ENCODE data around the gene ZDHHC3.

ZDHHC3 gene

GRCh38 chr3:44969828-44970179, 6.2 kb downstream of the ZDHHC3 start:
- DNase-seq (no peak), ATAC-seq (ENCODE audit: insufficient read depth, low read depth) (no peak)
- Histone ChIP-seq H3K9me3 (ENCODE audit: insufficient read depth, low read length, severe bottlenecking) (no peaks in the 10 kb centered on the region), H3K27me3 (ENCODE audit: insufficient read depth, low read length, poor library complexity) (no peaks in the 10 kb centered on the region), H3K79me2 (ENCODE audit: insufficient read depth, low read length) (peaks cover 79% of the 10 kb centered on the region), H3K4me3 (ENCODE audit: low read depth in 1 of 2, low read length in 2 of 2) (no peak overlapping the region), H3K36me3 (ENCODE audit: insufficient read depth, low read length) (no peaks in the 10 kb centered on the region), H2AFZ (ENCODE audit: low read depth, low read length) (no peak overlapping the region), H3K4me1 (ENCODE audit: insufficient read depth, low read length) (peaks cover 21% of the 10 kb centered on the region), H3K9ac (ENCODE audit: low read depth, low read length) (no peak overlapping the region), H4K20me1 (ENCODE audit: insufficient read depth, low read length) (peaks cover 33% of the 10 kb centered on the region), H3K4me2 (ENCODE audit: insufficient read depth, low read length) (no peak overlapping the region), H3K27ac (ENCODE audit: low read length) (no peak overlapping the region)
- TF ChIP-seq, protein P1, sequence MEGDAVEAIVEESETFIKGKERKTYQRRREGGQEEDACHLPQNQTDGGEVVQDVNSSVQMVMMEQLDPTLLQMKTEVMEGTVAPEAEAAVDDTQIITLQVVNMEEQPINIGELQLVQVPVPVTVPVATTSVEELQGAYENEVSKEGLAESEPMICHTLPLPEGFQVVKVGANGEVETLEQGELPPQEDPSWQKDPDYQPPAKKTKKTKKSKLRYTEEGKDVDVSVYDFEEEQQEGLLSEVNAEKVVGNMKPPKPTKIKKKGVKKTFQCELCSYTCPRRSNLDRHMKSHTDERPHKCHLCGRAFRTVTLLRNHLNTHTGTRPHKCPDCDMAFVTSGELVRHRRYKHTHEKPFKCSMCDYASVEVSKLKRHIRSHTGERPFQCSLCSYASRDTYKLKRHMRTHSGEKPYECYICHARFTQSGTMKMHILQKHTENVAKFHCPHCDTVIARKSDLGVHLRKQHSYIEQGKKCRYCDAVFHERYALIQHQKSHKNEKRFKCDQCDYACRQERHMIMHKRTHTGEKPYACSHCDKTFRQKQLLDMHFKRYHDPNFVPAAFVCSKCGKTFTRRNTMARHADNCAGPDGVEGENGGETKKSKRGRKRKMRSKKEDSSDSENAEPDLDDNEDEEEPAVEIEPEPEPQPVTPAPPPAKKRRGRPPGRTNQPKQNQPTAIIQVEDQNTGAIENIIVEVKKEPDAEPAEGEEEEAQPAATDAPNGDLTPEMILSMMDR (IDR thresholded peaks at IDR 0.05; ENCODE audit: borderline replicate concordance, extremely low read depth, low read length, poor library complexity, severe bottlenecking): no peak
- TF ChIP-seq EZH2 (IDR thresholded peaks at IDR 0.05; ENCODE audit: borderline replicate concordance, low read depth, low read length, severe bottlenecking): no peak

DNA sequence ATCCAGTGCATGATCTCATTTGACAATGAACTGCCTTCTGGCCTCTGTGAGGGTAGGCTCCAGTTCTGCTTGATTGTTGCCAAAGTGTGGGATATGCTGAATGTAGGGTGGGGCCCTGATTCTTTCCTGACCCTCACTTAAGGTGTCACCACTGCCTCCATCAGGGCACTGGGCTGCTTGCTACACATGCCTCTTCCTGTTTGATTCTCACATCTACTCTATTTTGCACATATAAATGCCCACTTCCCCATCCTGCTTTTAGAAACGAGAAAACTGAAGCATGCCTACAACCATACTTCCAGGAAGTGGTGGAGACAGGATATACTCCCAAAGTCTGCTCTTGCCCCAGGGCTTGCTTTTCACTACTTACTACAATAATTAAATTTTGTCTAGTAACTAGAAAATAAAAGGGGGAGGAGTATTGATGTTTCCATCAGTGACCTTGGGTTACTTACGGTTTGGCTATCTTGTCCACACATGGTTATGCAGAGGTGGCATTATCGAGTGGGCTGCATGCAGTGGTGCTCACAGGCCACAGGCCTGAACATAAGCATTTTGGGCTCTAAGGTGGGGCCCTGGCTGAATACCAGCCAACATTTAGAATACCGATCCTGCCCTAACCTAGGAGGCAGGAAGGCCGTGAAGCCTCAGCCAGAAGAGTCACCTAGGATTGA, 6.7 kb downstream of the ZDHHC3 start:
- Histone ChIP-seq H3K4me2 (ENCODE audit: insufficient read depth, low read length) (no peak overlapping the region), H3K36me3 (ENCODE audit: insufficient read depth, low read length) (no peaks in the 10 kb centered on the region), H3K4me3 (ENCODE audit: low read depth in 1 of 2, low read length in 2 of 2) (no peak overlapping the region), H3K27ac (ENCODE audit: low read length) (no peak overlapping the region), H3K9me3 (ENCODE audit: insufficient read depth, low read length, severe bottlenecking) (no peaks in the 10 kb centered on the region), H3K79me2 (ENCODE audit: insufficient read depth, low read length) (peaks cover 79% of the 10 kb centered on the region), H2AFZ (ENCODE audit: low read depth, low read length) (no peak overlapping the region), H4K20me1 (ENCODE audit: insufficient read depth, low read length) (peaks cover 29% of the 10 kb centered on the region), H3K4me1 (ENCODE audit: insufficient read depth, low read length) (peaks cover 16% of the 10 kb centered on the region), H3K27me3 (ENCODE audit: insufficient read depth, low read length, poor library complexity) (no peaks in the 10 kb centered on the region), H3K9ac (ENCODE audit: low read depth, low read length) (no peak overlapping the region)
- no peak for TF ChIP-seq EZH2 (IDR thresholded peaks at IDR 0.05; ENCODE audit: borderline replicate concordance, low read depth, low read length, severe bottlenecking)
- TF ChIP-seq, protein P1 (IDR thresholded peaks at IDR 0.05; ENCODE audit: borderline replicate concordance, extremely low read depth, low read length, poor library complexity, severe bottlenecking): no peak
- ATAC-seq (ENCODE audit: insufficient read depth, low read depth) (peak; percentile 65), DNase-seq (no peak)

DNA sequence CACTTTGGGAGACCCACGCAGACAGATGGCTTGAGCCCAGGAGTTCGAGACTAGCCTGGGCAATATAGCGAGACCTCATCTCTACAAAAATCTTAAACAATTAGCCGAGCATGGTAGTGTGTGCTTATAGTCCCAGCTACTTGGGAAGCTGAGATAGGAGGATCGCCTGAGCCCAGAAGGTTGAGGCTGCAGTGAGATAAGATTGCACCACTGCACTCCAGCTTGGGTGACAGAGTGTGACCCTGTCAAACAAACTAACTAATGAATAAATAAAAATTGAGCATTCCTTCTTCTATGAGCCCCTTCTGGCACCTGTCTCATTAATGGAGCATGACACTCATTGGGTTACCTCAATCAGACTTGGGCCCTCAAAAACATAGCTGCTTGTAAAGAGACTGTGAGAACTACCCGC, 7.5 kb downstream of the ZDHHC3 start:
- Histone ChIP-seq H3K4me1 (ENCODE audit: insufficient read depth, low read length) (peaks cover 11% of the 10 kb centered on the region), H3K27me3 (ENCODE audit: insufficient read depth, low read length, poor library complexity) (no peaks in the 10 kb centered on the region), H3K36me3 (ENCODE audit: insufficient read depth, low read length) (no peaks in the 10 kb centered on the region), H3K79me2 (ENCODE audit: insufficient read depth, low read length) (peaks cover 80% of the 10 kb centered on the region), H3K9ac (ENCODE audit: low read depth, low read length) (no peak overlapping the region), H4K20me1 (ENCODE audit: insufficient read depth, low read length) (peaks cover 37% of the 10 kb centered on the region), H3K9me3 (ENCODE audit: insufficient read depth, low read length, severe bottlenecking) (no peaks in the 10 kb centered on the region), H3K4me3 (ENCODE audit: low read depth in 1 of 2, low read length in 2 of 2) (no peak overlapping the region), H2AFZ (ENCODE audit: low read depth, low read length) (no peak overlapping the region), H3K4me2 (ENCODE audit: insufficient read depth, low read length) (no peak overlapping the region), H3K27ac (ENCODE audit: low read length) (no peak overlapping the region)
- TF ChIP-seq, protein P1 (IDR thresholded peaks at IDR 0.05; ENCODE audit: borderline replicate concordance, extremely low read depth, low read length, poor library complexity, severe bottlenecking): no peak
- TF ChIP-seq EZH2 (IDR thresholded peaks at IDR 0.05; ENCODE audit: borderline replicate concordance, low read depth, low read length, severe bottlenecking): no peak
- ATAC-seq (ENCODE audit: insufficient read depth, low read depth) (no peak), DNase-seq (no peak)

All from DND-41 (cell line).